H1 (cell line): ENCODE results near the gene ATP11A. TPM values are rescaled to one million over a fixed set of nuclear protein-coding genes. Genes with fewer than 3 reads are reported as not detected.
A peak's percentile ranks its signal among the peaks of the same experiment; 100 is the strongest.

ENCODE experiments used
- CTCF ChIA-PET: fragments of 300-600 bp; sonication (Branson Sonifier 250); formaldehyde crosslinking; loops from one replicate; lab custom pipeline; 2021; ENCODE audit not compliant: partially characterized antibody; lab: Charles Lee
- POLR2A ChIA-PET: fragments of 300-600 bp; sonication (Branson Sonifier 250); formaldehyde crosslinking; loops from one replicate; lab custom pipeline; 2021; ENCODE audit warnings: inconsistent platforms; ENCODE audit not compliant: partially characterized antibody; lab: Charles Lee
- DNase-seq, 2 experiments: peaks; one replicate each; pipeline versions ENCODE4 v3.0.0 to v3.0.0-alpha.2; 2010 to 2022; ENCODE audit warnings: low spot score in 2 of 2, low read depth in 1 of 2, mixed read lengths in 1 of 2
- FAIRE-seq: peaks from 2 replicates; lab custom pipeline; 2011; peaks lifted over from hg19 to GRCh38; lab: Jason Lieb, UNC
- H2AFZ ChIP-seq: 2 replicates; pipeline ENCODE4 v1.8.1; 2012; ENCODE audit warnings: low read length, inconsistent platforms
- H2AK5ac ChIP-seq: 2 replicates; pipeline ENCODE4 v1.6.1; 2013; ENCODE audit warnings: low read depth, low read length
- H2BK120ac ChIP-seq: replicated peaks from 2 replicates; pipeline ENCODE3; 2013; ENCODE audit warnings: low read depth, low read length, inconsistent platforms
- H2BK12ac ChIP-seq: 2 replicates; pipeline ENCODE4 v1.6.1; 2013; ENCODE audit warnings: low read depth, low read length
- H2BK15ac ChIP-seq: 2 replicates; pipeline ENCODE4 v1.6.1; 2013; ENCODE audit warnings: low read length
- H2BK20ac ChIP-seq: 2 replicates; pipeline ENCODE4 v1.6.1; 2013; ENCODE audit warnings: low read length
- H2BK5ac ChIP-seq: 2 replicates; pipeline ENCODE4 v1.6.1; 2013; ENCODE audit warnings: low read depth, low read length
- H3K14ac ChIP-seq: 2 replicates; pipeline ENCODE4 v1.6.1; 2013; ENCODE audit warnings: inconsistent platforms; ENCODE audit not compliant: insufficient read length
- H3K18ac ChIP-seq: 2 replicates; pipeline ENCODE4 v1.6.1; 2013; ENCODE audit warnings: low read length; ENCODE audit errors: extremely low read depth
- H3K23ac ChIP-seq: 2 replicates; pipeline ENCODE4 v1.6.1; 2013; ENCODE audit warnings: inconsistent platforms; ENCODE audit not compliant: insufficient read length
- H3K23me2 ChIP-seq: 2 replicates; pipeline ENCODE4 v1.6.1; 2013; ENCODE audit warnings: low read depth, low read length
- H3K27ac ChIP-seq: 2 replicates; pipeline ENCODE4 v1.6.1; 2011; ENCODE audit warnings: low read depth, low read length, inconsistent platforms
- H3K27me3 ChIP-seq, 4 experiments: replicated peaks in 1 of 4; 1 replicate in 1 of 4; 2 replicates in 3 of 4; pipeline versions ENCODE4 v1.6.1 to v1.8.1; 2011 to 2013; ENCODE audit warnings: low read length in 3 of 4, mild to moderate bottlenecking in 3 of 4, inconsistent platforms in 2 of 4, mixed read lengths in 2 of 4, moderate library complexity in 1 of 4; ENCODE audit not compliant: control insufficient read depth in 3 of 4, insufficient read depth in 3 of 4; ENCODE audit errors: extremely low read depth in 1 of 4
- H3K36me3 ChIP-seq, 4 experiments: 2 replicates each; pipeline versions ENCODE4 v1.6.1 to v1.8.1; 2011 to 2013; ENCODE audit warnings: mild to moderate bottlenecking in 4 of 4, low read length in 3 of 4, moderate library complexity in 2 of 4, control low read depth in 1 of 4, inconsistent platforms in 1 of 4; ENCODE audit not compliant: insufficient read depth in 4 of 4, control insufficient read depth in 2 of 4
- H3K4ac ChIP-seq: replicated peaks from 2 replicates; pipeline ENCODE3; 2013; ENCODE audit warnings: low read length, low read depth, mixed read lengths, inconsistent platforms; ENCODE audit not compliant: insufficient read length
- H3K4me1 ChIP-seq, 4 experiments: replicated peaks in 1 of 4; 1 replicate in 1 of 4; 2 replicates in 3 of 4; pipeline versions ENCODE4 v1.6.1 to v1.8.1; 2011 to 2013; ENCODE audit warnings: low read length in 3 of 4, inconsistent platforms in 2 of 4, mixed read lengths in 1 of 4; ENCODE audit not compliant: insufficient read depth in 4 of 4, control insufficient read depth in 3 of 4
- H3K4me2 ChIP-seq, 2 experiments: 2 replicates each; pipeline versions ENCODE4 v1.6.1 to v1.8.1; 2011 to 2013; ENCODE audit warnings: low read depth in 2 of 2, low read length in 2 of 2, control low read depth in 1 of 2, inconsistent platforms in 1 of 2, mild to moderate bottlenecking in 1 of 2; ENCODE audit not compliant: insufficient read depth in 1 of 2
- H3K4me3 ChIP-seq, 4 experiments: fragments of 200-600, 300-600 bp in 1 of 4; sonication (generic), shearing (Covaris generic), sonication (Bioruptor Twin) in 1 of 4; 2 replicates each; pipeline versions ENCODE4 v1.5.1 to v1.8.1; 2011 to 2016; ENCODE audit warnings: low read length in 4 of 4, low read depth in 3 of 4, control low read depth in 2 of 4, inconsistent platforms in 2 of 4, mild to moderate bottlenecking in 2 of 4, mixed read lengths in 1 of 4, moderate library complexity in 1 of 4; ENCODE audit not compliant: insufficient read depth in 2 of 4; ENCODE audit errors: extremely low read depth in 1 of 4
- H3K56ac ChIP-seq: replicated peaks from 2 replicates; pipeline ENCODE3; 2013; ENCODE audit warnings: low read depth, mild to moderate bottlenecking, mixed read lengths, low read length, inconsistent platforms; ENCODE audit not compliant: insufficient read length
- H3K79me1 ChIP-seq: 2 replicates; pipeline ENCODE4 v1.6.1; 2013; ENCODE audit warnings: low read depth, low read length, control low read depth
- H3K79me2 ChIP-seq, 2 experiments: 2 replicates each; pipeline versions ENCODE4 v1.6.1 to v1.8.1; 2012 to 2013; ENCODE audit warnings: low read length in 2 of 2, mild to moderate bottlenecking in 2 of 2, inconsistent platforms in 1 of 2; ENCODE audit not compliant: insufficient read depth in 2 of 2, control insufficient read depth in 1 of 2
- H3K9ac ChIP-seq, 4 experiments: replicated peaks in 1 of 4; 1 replicate in 1 of 4; 2 replicates in 3 of 4; pipeline versions ENCODE4 v1.6.1 to v1.8.1; 2011 to 2013; ENCODE audit warnings: low read depth in 3 of 4, low read length in 3 of 4, control low read depth in 2 of 4, mild to moderate bottlenecking in 2 of 4, moderate library complexity in 2 of 4, inconsistent platforms in 1 of 4; ENCODE audit errors: extremely low read depth in 1 of 4
- H3K9me3 ChIP-seq, 2 experiments: 2 replicates each; pipeline versions ENCODE4 v1.6.1 to v1.8.1; 2012 to 2013; ENCODE audit warnings: mild to moderate bottlenecking in 2 of 2, moderate library complexity in 2 of 2, control low read depth in 1 of 2, inconsistent platforms in 1 of 2, low read depth in 1 of 2, low read length in 1 of 2, mixed read lengths in 1 of 2; ENCODE audit not compliant: insufficient read depth in 2 of 2
- H4K20me1 ChIP-seq, 2 experiments: replicated peaks in 1 of 2; 2 replicates each; pipeline versions ENCODE3 to v1.8.1; 2011 to 2013; ENCODE audit warnings: inconsistent platforms in 2 of 2, low read length in 2 of 2, mild to moderate bottlenecking in 1 of 2; ENCODE audit not compliant: insufficient read depth in 2 of 2, control insufficient read depth in 1 of 2
- H4K5ac ChIP-seq: 2 replicates; pipeline ENCODE4 v1.6.1; 2013; ENCODE audit warnings: low read length, low read depth, mixed read lengths, inconsistent platforms; ENCODE audit not compliant: insufficient read length
- H4K8ac ChIP-seq: 2 replicates; pipeline ENCODE4 v1.8.0; 2013; ENCODE audit warnings: mild to moderate bottlenecking, moderate library complexity, low read length, inconsistent platforms; ENCODE audit not compliant: insufficient read depth; ENCODE audit errors: extremely low read depth
- H4K91ac ChIP-seq: replicated peaks from 2 replicates; pipeline ENCODE3; 2013; ENCODE audit warnings: low read length, mixed read lengths, inconsistent platforms; ENCODE audit not compliant: insufficient read length
- CHD1 ChIP-seq: IDR thresholded peaks from 2 replicates; pipeline ENCODE4 v1.6.1; 2012; ENCODE audit warnings: low read depth, low read length, improper control_type of control experiment
- JUND ChIP-seq: IDR thresholded peaks from 2 replicates; pipeline ENCODE4 v1.6.1; 2011; ENCODE audit warnings: mild to moderate bottlenecking, improper control_type of control experiment, low read length
- KDM5A ChIP-seq: fragments of 200-600 bp; IDR thresholded peaks from 2 replicates; pipeline ENCODE4 v1.7.1; 2012; ENCODE audit warnings: mild to moderate bottlenecking, low read length, inconsistent platforms, mixed read lengths
- RNF2 ChIP-seq: fragments of 200-900, 300-1000 bp; sonication (generic); IDR thresholded peaks from 2 replicates; pipeline ENCODE4 v1.7.1; 2016; ENCODE audit warnings: borderline replicate concordance, low read depth, mild to moderate bottlenecking, antibody characterized with exemption, low read length; ENCODE audit not compliant: poor library complexity, severe bottlenecking; ENCODE audit errors: missing control alignments
- SRF ChIP-seq: IDR thresholded peaks from 2 replicates; pipeline ENCODE4 v1.6.1; 2011; ENCODE audit warnings: mild to moderate bottlenecking, low read depth, low read length, moderate library complexity
- SUZ12 ChIP-seq: fragments of 200-600 bp; sonication (generic); IDR thresholded peaks from 2 replicates; pipeline ENCODE4 v1.6.1; 2012; ENCODE audit warnings: mild to moderate bottlenecking, inconsistent platforms, low read length, moderate library complexity, mixed read lengths
- TAF1 ChIP-seq: IDR thresholded peaks from 2 replicates; pipeline ENCODE4 v1.6.1; 2011; ENCODE audit warnings: mild to moderate bottlenecking, low read depth, low read length
- ZNF274 ChIP-seq: IDR thresholded peaks from 2 replicates; pipeline ENCODE4 v1.7.0; 2012; ENCODE audit warnings: low read length, borderline replicate concordance; ENCODE audit errors: extremely low read depth
- WGBS, 2 experiments: shearing (Covaris generic) in 1 of 2; methylation state at CpG; one replicate each; pipeline versions ENCODE4 v1.1.6 to v1.1.7; 2013 to 2015; ENCODE audit warnings: low lambda C conversion rate in 2 of 2, mixed read lengths in 2 of 2, inconsistent platforms in 1 of 2, low coverage in 1 of 2, missing lambda C conversion rate in 1 of 2; ENCODE audit not compliant: insufficient replicate concordance in 2 of 2, insufficient coverage in 1 of 2, insufficient read length in 1 of 2; ENCODE audit errors: extremely low coverage in 1 of 2, missing lambda C conversion rate in 1 of 2; 5-methylcytosine and 5-hydroxymethylcytosine counted together
- polyA plus RNA-seq, 7 experiments: library from polyadenylated mRNA; depleted of rRNA in 3 of 7; stranded (reverse) in 5 of 7; unstranded in 2 of 7; fragments of >200 nt in 5 of 7; fragments of 200-250 nt in 2 of 7; gene quantifications; 1 replicate in 5 of 7; 2 replicates in 1 of 7; 4 replicates in 1 of 7; pipeline versions ENCODE4 v1.2.1 to v1.2.3, GENCODE V29; 2011 to 2013; ENCODE audit warnings: missing spikeins in 2 of 7, mixed read lengths in 2 of 7
- total RNA-seq: library from RNA; stranded (reverse); fragmentation: NEBNext Ultra II Directional; extraction: Animal tissue kit (Norgen Biotek cat#: 25700); gene quantifications from 2 replicates; pipeline ENCODE4 v1.2.1, GENCODE V29; 2021

Gene ATP11A
- total and polyA plus RNA-seq, 2 of the 8 experiments (the other 6 are each of a cell fraction or from before 2014, with no cell fraction given) = 28.8 to 72.9 TPM

GRCh38 chr13:112791663-112792440 lies 102.0 kb downstream of the ATP11A start:
- Histone ChIP-seq H3K4me3 (no peak overlapping the region), H3K14ac (no peak overlapping the region), H3K36me3 (peaks cover 0 to 23% (median 3%) of the 10 kb centered on the region in 4 experiments; a peak in 5 of 8 replicates), H4K91ac (peak overlapping the region; percentile 16), H4K8ac (no peak overlapping the region), H3K4me1 (peaks cover 5 to 8% (median 7%) of the 10 kb centered on the region in 4 experiments), H3K9me3 (peaks cover 0 to 10% of the 10 kb centered on the region in 2 experiments; a peak in 1 of 4 replicates), H3K9ac (no peak overlapping the region), H3K79me2 (peaks cover 0 to 3% of the 10 kb centered on the region in 2 experiments; a peak in 1 of 4 replicates), H3K27me3 (no peaks in the 10 kb centered on the region), H4K5ac (no peak overlapping the region), H3K56ac (no peak overlapping the region), H2BK12ac (no peak overlapping the region), H3K4ac (no peak overlapping the region), H3K18ac (peak overlapping the region; percentile 57; the same call in 1 of the 2 replicates), H2BK5ac (peak overlapping the region; percentile 71), H2AK5ac (no peak overlapping the region), H3K27ac (no peak overlapping the region), H3K79me1 (no peaks in the 10 kb centered on the region; the same call in 1 of the 2 replicates), H2BK15ac (no peak overlapping the region), H3K23ac (no peak overlapping the region), H2BK20ac (no peak overlapping the region), H4K20me1 (no peaks in the 10 kb centered on the region), H3K23me2 (0 out of 2 replicates have a peak, but pooled peaks cover 1% of the 10 kb centered on the region), H2BK120ac (no peak overlapping the region), H3K4me2 (no peak overlapping the region), H2AFZ (no peak overlapping the region)
- 91% methylated on average over 20 of the region's 20 CpGs; no CpG with 5 or more reads in 1 of the 2 experiments for WGBS, 2 experiments
- POLR2A ChIA-PET = interaction anchor here (0.7 to 0.8 kb wide), 2 partner anchors 11 to 33 kb away, joined by 3 read pairs; no protein-coding TSS in a partner anchor
- TF ChIP-seq SUZ12 (no peak), KDM5A (no peak), JUND (no peak), TAF1 (no peak), RNF2 (no peak), SRF (no peak), CHD1 (no peak), ZNF274 (no peak)
- peak in 1 of 2 experiments; percentile 45 for DNase-seq
- CTCF ChIA-PET = interaction anchor here (0.6 kb wide), 1 partner anchor 10 kb away, joined by 3 read pairs; no protein-coding TSS in a partner anchor
- FAIRE-seq = no peak
